Loucy (cell line): Measurements from ENCODE around the gene TMTC2.

ENCODE experiments used
- H2AFZ ChIP-seq: fragments of 200-600 bp; sonication (generic); 2 replicates; pipeline ENCODE4 v1.6.0; 2016; ENCODE audit warnings: antibody characterized with exemption, mild to moderate bottlenecking, low read length, moderate library complexity
- H3F3A ChIP-seq: fragments of 200-600 bp; 2 replicates; pipeline ENCODE4 v1.6.0; 2016; ENCODE audit warnings: antibody characterized with exemption, low read depth, mild to moderate bottlenecking
- H3K27me3 ChIP-seq: fragments of 200-600 bp; sonication (generic); 2 replicates; pipeline ENCODE4 v1.6.1; 2014; ENCODE audit warnings: low read length, mild to moderate bottlenecking; ENCODE audit not compliant: insufficient read depth, poor library complexity, severe bottlenecking
- H3K36me3 ChIP-seq: fragments of 200-600 bp; sonication (generic); 2 replicates; pipeline ENCODE4 v1.6.1; 2016; ENCODE audit warnings: low read length; ENCODE audit not compliant: insufficient read depth
- H3K4me1 ChIP-seq: fragments of 200-600 bp; sonication (generic); 2 replicates; pipeline ENCODE4 v1.5.1; 2014; ENCODE audit warnings: low read length, mild to moderate bottlenecking; ENCODE audit not compliant: insufficient read depth, poor library complexity, severe bottlenecking
- H3K4me2 ChIP-seq: fragments of 200-600 bp; sonication (generic); 2 replicates; pipeline ENCODE4 v1.6.0; 2014; ENCODE audit warnings: antibody characterized with exemption, low read length, low read depth, mild to moderate bottlenecking; ENCODE audit not compliant: poor library complexity, severe bottlenecking
- H3K4me3 ChIP-seq: fragments of 200-600 bp; sonication (generic); 2 replicates; pipeline ENCODE4 v1.5.1; 2014; ENCODE audit warnings: low read length, mild to moderate bottlenecking, mixed read lengths; ENCODE audit not compliant: poor library complexity, severe bottlenecking
- H3K79me2 ChIP-seq: fragments of 200-600 bp; sonication (generic); 2 replicates; pipeline ENCODE4 v1.6.1; 2014; ENCODE audit warnings: low read length; ENCODE audit not compliant: insufficient read depth
- H3K9ac ChIP-seq: fragments of 200-600 bp; sonication (generic); 2 replicates; pipeline ENCODE4 v1.6.0; 2014; ENCODE audit warnings: mild to moderate bottlenecking, low read depth, low read length, moderate library complexity; ENCODE audit not compliant: poor library complexity, severe bottlenecking
- H3K9me2 ChIP-seq: fragments of 200-600 bp; sonication (generic); replicated peaks from 2 replicates; pipeline ENCODE4 v1.6.1; 2016; ENCODE audit warnings: low read depth, low read length, mixed read lengths
- H3K9me3 ChIP-seq: fragments of 200-600 bp; sonication (generic); 2 replicates; pipeline ENCODE4 v1.6.1; 2014; ENCODE audit warnings: mild to moderate bottlenecking, antibody characterized with exemption, low read length, low read depth; ENCODE audit not compliant: insufficient read depth
- H4K20me1 ChIP-seq: fragments of 200-600 bp; sonication (generic); 2 replicates; pipeline ENCODE4 v1.6.0; 2014; ENCODE audit warnings: antibody characterized with exemption, low read length, mild to moderate bottlenecking; ENCODE audit not compliant: insufficient read depth, poor library complexity, severe bottlenecking
- CTCF ChIP-seq: fragments of 200-600 bp; sonication (generic); conservative IDR thresholded peaks from 2 replicates; pipeline ENCODE4 v1.5.1; 2014; ENCODE audit warnings: mild to moderate bottlenecking, antibody characterized with exemption, low read length
- EZH2phosphoT487 ChIP-seq: fragments of 200-600 bp; IDR thresholded peaks from 2 replicates; pipeline ENCODE4 v1.6.1; 2018; ENCODE audit warnings: antibody characterized with exemption, mild to moderate bottlenecking, moderate library complexity, borderline replicate concordance

Gene TMTC2

GRCh38 chr12:82721726-82722125 lies 35.0 kb downstream of the TMTC2 start:
- H3K9me3 ChIP-seq, result no peaks in the 10 kb centered on the region
- H3K27me3 ChIP-seq, result no peaks in the 10 kb centered on the region
- no peaks in the 10 kb centered on the region for H3K4me1 ChIP-seq
- no peaks in the 10 kb centered on the region for H3K79me2 ChIP-seq
- no peak overlapping the region for H2AFZ ChIP-seq
- H3K36me3 ChIP-seq, result no peaks in the 10 kb centered on the region
- no peak overlapping the region for H3K4me2 ChIP-seq
- no peaks in the 10 kb centered on the region for H3K9me2 ChIP-seq
- TF ChIP-seq CTCF (no peak), EZH2phosphoT487 (no peak)
- no peak overlapping the region for H3K4me3 ChIP-seq
- no peak overlapping the region for H3K9ac ChIP-seq
- no peaks in the 10 kb centered on the region for H3F3A ChIP-seq
- H4K20me1 ChIP-seq, result no peaks in the 10 kb centered on the region

GRCh38 chr12:82723093-82723492 lies 36.4 kb downstream of the TMTC2 start:
- Histone ChIP-seq H3K36me3 (no peaks in the 10 kb centered on the region), H3K9me3 (no peaks in the 10 kb centered on the region), H3K4me3 (no peak overlapping the region), H3K27me3 (no peaks in the 10 kb centered on the region), H4K20me1 (no peaks in the 10 kb centered on the region), H3K4me2 (no peak overlapping the region), H3K9ac (no peak overlapping the region), H3K4me1 (no peaks in the 10 kb centered on the region), H3K9me2 (no peaks in the 10 kb centered on the region), H3F3A (no peaks in the 10 kb centered on the region), H3K79me2 (no peaks in the 10 kb centered on the region), H2AFZ (no peak overlapping the region)
- TF ChIP-seq CTCF, result no peak

- Histone ChIP-seq H3K9me2 (no peaks in the 10 kb centered on the region), H3K4me1 (no peaks in the 10 kb centered on the region), H3K36me3 (no peaks in the 10 kb centered on the region), H3F3A (no peaks in the 10 kb centered on the region), H3K79me2 (no peaks in the 10 kb centered on the region), H3K27me3 (no peaks in the 10 kb centered on the region), H3K4me3 (no peak overlapping the region), H3K4me2 (no peak overlapping the region), H4K20me1 (no peaks in the 10 kb centered on the region), H3K9me3 (no peaks in the 10 kb centered on the region), H3K9ac (no peak overlapping the region), H2AFZ (no peak overlapping the region)
- TF ChIP-seq EZH2phosphoT487, result no peak
- no peak for TF ChIP-seq CTCF
Observed at GRCh38 chr12:82723891-82724290, 37.2 kb downstream of the TMTC2 start.
